Myocyte (in vitro differentiated cells): ENCODE data around the gene HDAC3. TPM values are rescaled to one million over a fixed set of nuclear protein-coding genes. Genes with fewer than 3 reads are reported as not detected.
A peak's percentile ranks its signal among the peaks of the same experiment; 100 is the strongest.
"Not testable (repeated sequence)": the region's sequence is repeated elsewhere in the genome, so short reads cannot be mapped to it uniquely, and the experiment has no call there.

Experiments used
- DNase-seq: peaks from one replicate; pipeline ENCODE4 v3.0.0-alpha.2; 2012; ENCODE audit warnings: low read depth
- total RNA-seq: library from RNA; depleted of rRNA; stranded (reverse); fragments of >200 nt; gene quantifications from 2 replicates; pipeline ENCODE4 v1.2.3, GENCODE V29; 2014

Gene HDAC3
- total RNA-seq, 1 donor from 2014 or later = 40.0 TPM

- DNase-seq = no peak
Measured at GRCh38 chr5:141635646-141636045, 1.0 kb downstream of the HDAC3 start.

- no peak for DNase-seq
Measured at GRCh38 chr5:141634720-141635119, 1.9 kb downstream of the HDAC3 start.

- no peak for DNase-seq
Measured at GRCh38 chr5:141633871-141634561, 2.6 kb downstream of the HDAC3 start.

- DNase-seq = no peak
Measured at GRCh38 chr5:141632650-141633049, 4.0 kb downstream of the HDAC3 start.

DNA sequence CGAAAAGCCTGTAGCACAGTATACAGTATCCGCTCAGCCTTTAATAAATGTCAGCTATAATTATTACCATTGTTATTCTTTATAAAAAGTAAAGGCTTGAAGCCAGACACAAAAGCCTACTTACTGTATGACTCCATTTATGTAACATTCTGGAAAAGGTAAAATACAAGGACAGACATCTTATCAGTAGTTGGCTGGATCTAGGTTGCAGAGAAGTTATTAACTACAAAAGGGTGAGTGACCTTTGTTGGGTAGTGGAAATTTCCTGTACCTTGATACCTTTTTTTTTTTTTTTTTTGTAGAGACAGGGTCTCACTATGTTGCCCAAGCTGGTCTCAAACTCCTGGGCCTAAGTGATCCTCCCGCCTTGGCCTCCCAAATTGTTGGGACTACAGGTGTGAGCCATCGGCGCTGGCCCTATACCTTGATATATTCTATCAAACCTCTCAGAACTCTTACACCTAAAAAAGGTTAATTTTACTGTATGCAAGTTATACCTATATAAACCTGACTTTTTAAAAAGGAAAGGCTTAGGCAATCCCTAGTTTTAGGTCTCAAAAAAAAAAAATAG lies 6.0 kb downstream of the HDAC3 start:
- DNase-seq = no peak

DNA sequence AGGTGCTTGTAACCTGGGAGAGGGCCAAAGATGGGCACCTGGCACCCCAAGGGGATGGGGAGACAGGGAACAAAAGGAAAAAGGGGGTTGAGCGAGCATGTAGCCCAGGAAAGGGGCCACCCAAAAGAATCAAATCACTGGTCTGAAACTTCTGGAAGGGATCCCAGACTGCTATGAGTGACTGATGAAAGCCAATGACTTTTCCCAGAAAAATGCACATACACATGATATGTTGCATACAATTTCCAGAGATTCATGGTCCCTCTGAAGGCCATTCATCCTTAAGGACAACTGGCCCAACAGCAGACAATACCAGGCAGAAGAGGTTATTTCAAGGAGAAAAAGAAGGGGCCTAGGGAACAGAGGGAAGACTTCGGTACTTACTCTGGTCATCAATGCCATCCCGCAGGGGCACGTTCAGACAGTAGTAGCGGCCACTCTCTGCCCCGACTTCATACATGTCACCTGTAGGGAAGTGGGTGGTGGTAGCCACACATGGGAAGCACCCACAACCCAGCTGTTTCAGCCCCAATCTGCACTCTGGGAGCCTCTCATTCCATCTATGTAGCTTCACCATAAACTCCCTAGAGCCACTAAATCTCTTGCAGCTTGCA lies 8.4 kb downstream of the HDAC3 start:
- DNase-seq = no peak

DNA sequence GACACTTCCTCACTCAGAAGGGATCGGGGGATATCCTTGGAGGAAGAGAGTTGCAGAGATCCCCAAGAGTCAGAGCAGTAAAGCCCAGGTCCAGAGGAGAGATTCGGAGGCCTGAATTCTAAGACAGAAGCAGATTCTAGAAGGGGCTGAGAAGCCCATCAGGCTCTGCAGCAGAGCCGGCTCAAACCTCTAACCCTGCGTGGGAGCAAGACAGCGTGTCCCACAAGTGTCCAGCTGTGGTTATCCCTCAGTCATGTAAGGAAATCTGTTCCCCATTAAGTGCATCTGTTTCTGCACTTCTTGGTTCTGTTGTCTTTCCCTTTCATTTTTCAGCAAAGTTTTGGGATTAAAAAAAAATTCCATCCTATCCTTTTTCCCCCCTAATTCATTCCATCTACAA lies 13.0 kb downstream of the HDAC3 start:
- peak; percentile 17 for DNase-seq

GRCh38 chr5:141623186-141623585 lies 13.5 kb downstream of the HDAC3 start:
- DNase-seq = no peak

DNA sequence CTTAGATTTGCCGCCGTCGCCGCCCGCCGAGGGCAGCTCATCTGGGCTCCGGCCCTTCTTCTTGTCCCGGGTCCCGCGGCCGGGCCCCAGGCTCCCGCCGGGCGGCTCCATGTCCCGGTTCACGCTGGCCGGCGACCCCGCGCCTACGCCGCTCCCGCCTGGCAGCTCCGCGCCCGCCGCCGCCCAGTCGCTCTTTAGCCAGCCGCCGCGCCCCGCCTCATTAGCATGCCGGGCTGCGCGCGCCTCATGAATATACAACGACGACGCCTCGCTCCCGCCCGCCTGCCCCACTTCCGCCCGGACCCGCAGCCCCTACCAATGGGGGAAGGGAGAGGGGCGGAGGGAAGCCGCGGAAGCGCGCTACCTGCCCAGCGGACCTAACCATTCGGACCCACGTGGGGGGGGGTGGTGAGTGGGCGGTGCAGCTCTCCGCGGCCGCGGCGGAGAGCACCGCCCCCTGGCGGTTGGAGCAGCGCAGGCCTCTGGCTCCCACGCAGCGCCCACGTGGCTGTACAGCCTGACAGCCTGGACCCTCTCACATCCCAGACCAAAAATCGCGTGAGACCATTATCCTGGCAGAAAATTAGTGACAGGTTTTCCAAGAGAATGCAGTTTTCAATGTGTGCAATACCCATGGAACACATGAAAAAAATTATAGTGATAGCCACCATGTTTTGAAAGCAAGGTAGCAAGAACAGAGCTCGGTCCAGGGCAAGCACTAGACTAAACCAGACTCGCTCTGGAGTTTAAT lies 17.7 kb downstream of the HDAC3 start, which contains the start of gene DIAPH1:
TSS of gene DIAPH1 (minus strand) at position 197 of the 751 bp plus-strand sequence. CDS start at position 111, 86 bp downstream.
- peak; percentile 95 for DNase-seq

- DNase-seq = peak; percentile 28
Measured at GRCh38 chr5:141618030-141618803, 18.4 kb downstream of the HDAC3 start.

DNA sequence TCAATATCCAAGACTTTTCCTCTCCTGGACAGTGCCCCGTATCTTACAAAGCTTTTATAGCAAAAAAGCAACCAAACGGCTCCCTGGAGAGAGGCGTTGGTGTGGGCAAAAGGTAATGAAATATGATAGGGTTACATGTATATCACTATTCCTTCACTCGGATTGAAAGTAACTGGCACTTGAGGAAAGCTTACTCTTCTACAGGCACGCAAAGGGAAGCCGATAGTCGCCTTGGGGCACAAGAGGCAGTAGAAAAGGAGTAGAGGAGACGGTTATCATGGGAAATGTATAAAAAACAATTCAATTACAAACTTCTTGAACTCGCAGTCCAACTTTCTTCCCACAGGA lies 19.0 kb downstream of the HDAC3 start:
- DNase-seq = no peak

- DNase-seq = peak; percentile 31
Measured at GRCh38 chr5:141617128-141617527, 19.5 kb downstream of the HDAC3 start.

- no peak for DNase-seq
Measured at GRCh38 chr5:141615991-141616720, 20.5 kb downstream of the HDAC3 start.

- no peak for DNase-seq
Measured at GRCh38 chr5:141613344-141613743, 23.3 kb downstream of the HDAC3 start.

GRCh38 chr5:141611289-141611688 lies 25.4 kb downstream of the HDAC3 start:
- no peak for DNase-seq

DNA sequence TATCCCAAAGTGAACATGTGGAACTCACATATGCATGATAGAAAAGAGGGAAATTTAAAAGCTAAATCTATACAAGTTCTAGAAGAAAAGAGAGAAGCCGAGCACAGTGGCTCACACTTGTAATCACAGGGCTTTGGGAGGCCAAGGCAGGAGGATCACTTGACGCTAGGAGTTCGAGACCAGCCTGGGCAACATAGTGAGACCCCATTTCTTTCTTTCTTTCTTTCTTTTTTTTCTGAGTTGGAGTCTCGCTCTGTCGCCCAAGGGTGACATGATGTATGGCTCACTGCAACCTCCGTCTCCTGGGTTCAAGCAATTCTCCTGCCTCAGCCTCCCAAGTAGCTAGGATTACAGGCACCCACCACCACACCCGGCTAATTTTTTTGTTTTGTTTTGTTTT lies 26.7 kb downstream of the HDAC3 start:
- DNase-seq = not testable (repeated sequence)

DNA sequence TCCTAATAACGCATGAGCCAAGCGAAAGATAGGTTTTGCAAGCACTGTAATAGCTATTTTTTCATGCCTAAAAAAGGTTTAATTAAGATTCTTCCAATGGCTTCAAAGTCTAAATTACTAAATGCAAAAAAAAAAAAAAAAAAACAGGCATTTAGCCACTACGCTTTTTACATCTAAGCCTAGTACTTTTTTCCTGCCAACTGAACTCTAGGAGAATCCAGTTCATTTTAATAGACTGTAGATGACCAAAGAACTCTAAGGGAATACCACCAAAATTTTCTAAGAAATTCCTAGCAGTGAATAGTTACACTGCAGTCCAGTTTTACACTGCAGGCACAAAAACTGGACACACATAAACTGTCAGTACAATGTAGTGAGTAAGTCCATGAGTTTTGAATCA lies 27.6 kb downstream of the HDAC3 start:
- no peak for DNase-seq

DNA sequence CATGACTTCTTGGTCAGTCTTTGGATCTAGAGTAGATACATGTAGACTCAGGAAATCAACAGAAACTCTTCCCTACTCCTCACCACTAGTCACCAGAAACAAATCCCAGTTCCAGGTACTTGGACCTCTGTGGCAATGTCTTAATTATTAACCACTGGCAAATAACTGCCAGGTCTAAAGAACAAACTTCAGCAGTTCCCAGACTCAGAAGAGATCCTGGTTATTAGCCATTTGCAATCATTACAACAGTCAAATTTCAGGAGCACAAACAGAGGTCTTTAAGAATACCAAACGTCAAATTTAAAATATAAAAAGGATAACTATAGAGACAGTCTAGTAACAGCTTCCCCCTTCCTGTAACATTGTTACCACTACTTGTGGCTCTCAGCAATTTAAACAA lies 28.1 kb downstream of the HDAC3 start:
- no peak for DNase-seq

DNA sequence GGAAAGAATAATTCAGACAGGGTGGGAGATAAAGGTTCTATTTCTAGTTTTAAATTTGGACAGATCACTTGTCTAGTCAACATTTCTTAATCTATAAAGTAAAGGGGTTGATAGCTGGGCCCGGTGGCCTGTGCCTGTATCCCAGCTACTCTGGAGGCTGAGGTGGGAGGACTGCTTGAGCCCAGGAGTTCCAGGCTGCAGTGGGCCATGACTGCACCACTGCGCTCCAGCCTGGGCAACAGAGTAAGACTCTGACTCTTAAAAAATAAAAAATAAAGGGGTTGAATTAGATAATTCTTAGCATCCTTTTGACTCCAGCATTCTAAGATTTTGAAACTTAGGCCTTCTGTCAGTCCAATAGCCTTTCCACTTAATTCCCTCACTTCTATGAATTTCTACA lies 28.6 kb downstream of the HDAC3 start:
- DNase-seq = no peak

DNA sequence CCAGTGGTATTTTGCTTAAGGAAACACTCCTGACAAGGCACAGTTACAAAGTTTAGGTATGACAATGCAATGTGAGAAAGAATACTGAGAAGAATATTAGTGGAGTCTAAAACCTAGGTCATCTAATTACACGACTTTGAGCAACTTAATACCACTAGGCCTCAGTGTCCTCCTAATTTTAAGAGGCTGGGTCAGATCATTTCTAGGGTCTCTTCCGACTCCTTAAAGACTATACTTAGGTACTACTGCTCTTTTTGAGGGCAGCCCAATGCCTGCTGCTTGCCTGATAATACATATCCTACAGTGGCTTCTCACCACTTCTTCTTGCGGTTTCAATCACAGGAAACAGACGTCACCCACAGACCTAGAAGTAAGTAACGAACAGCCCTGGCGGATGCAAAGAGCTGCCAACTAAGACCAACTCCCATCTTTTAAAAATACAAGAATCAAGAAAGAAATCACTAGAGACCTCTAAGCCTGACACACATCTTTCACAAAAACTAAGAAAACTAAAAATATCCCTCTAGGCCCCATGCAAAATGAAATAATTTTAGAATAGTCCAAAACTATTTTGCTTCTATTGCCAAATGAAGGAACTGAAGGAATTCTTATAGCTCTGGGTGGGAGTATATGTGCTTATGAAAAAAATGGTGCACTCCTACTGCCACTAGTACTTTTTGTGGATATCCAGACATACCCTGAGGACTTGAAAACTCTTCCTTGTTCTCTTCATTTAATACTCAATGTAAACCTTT lies 30.9 kb downstream of the HDAC3 start:
- no peak for DNase-seq
